Endothelial cell of umbilical vein (primary cell): ENCODE measurements around the gene UVRAG. TPM values are rescaled to one million over a fixed set of nuclear protein-coding genes. Genes with fewer than 3 reads are reported as not detected.

Experiments
- BruUV-seq: library from RNA; stranded (reverse); fragments of 400-500 nt; replicated peaks from 2 replicates; lab custom pipeline; 2021; lab: Mats Ljungman, UMichigan
- CTCF ChIA-PET: fragments of 300-600, 350-600 bp; sonication (Branson Sonifier 250); formaldehyde crosslinking; loops from one replicate; lab custom pipeline; 2021; ENCODE audit warnings: antibody characterized with exemption, inconsistent platforms; lab: Charles Lee
- POLR2A ChIA-PET: fragments of 300-600, 350-600 bp; sonication (Branson Sonifier 250); formaldehyde crosslinking; loops from one replicate; lab custom pipeline; 2021; ENCODE audit warnings: antibody characterized with exemption, inconsistent platforms; lab: Charles Lee
- DNase-seq: peaks from one replicate; pipeline ENCODE4 v3.0.0-alpha.2; 2011; ENCODE audit warnings: low read depth, low spot score
- FAIRE-seq: peaks from 2 replicates; lab custom pipeline; 2011; peaks lifted over from hg19 to GRCh38; lab: Jason Lieb, UNC
- H2AFZ ChIP-seq: 2 replicates; pipeline ENCODE4 v1.6.0; 2012; ENCODE audit warnings: low read depth, low read length, control low read depth, inconsistent platforms
- H3K27ac ChIP-seq: 2 replicates; pipeline ENCODE4 v1.5.1; 2011; ENCODE audit warnings: low read depth, mild to moderate bottlenecking, control low read depth, low read length, moderate library complexity; ENCODE audit not compliant: insufficient read depth
- H3K27me3 ChIP-seq, 2 experiments: 2 replicates each; pipeline versions ENCODE4 v1.6.0 to v1.6.1; 2011; ENCODE audit warnings: low read length in 2 of 2, mixed read lengths in 1 of 2; ENCODE audit not compliant: control insufficient read depth in 2 of 2, insufficient read depth in 2 of 2
- H3K36me3 ChIP-seq, 2 experiments: 2 replicates in 1 of 2; 3 replicates in 1 of 2; pipeline ENCODE4 v1.5.1; 2011; ENCODE audit warnings: low read length in 2 of 2, mild to moderate bottlenecking in 1 of 2, moderate library complexity in 1 of 2; ENCODE audit not compliant: control insufficient read depth in 2 of 2, insufficient read depth in 2 of 2; ENCODE audit errors: extremely low read depth in 1 of 2
- H3K4me1 ChIP-seq: 3 replicates; pipeline ENCODE4 v1.5.1; 2011; ENCODE audit warnings: mild to moderate bottlenecking, low read length; ENCODE audit not compliant: control insufficient read depth, insufficient read depth; ENCODE audit errors: extremely low read depth
- H3K4me2 ChIP-seq: 2 replicates; pipeline ENCODE4 v1.6.1; 2011; ENCODE audit warnings: low read length, control low read depth, mixed read lengths; ENCODE audit not compliant: insufficient read depth
- H3K4me3 ChIP-seq, 3 experiments: fragments of 200-600 bp in 1 of 3; sonication (generic), shearing (Covaris generic) in 1 of 3; replicated peaks in 1 of 3; 2 replicates each; pipeline ENCODE4 v1.5.1; 2011 to 2016; ENCODE audit warnings: control low read depth in 3 of 3, low read length in 3 of 3, mild to moderate bottlenecking in 2 of 3, inconsistent platforms in 1 of 3, low read depth in 1 of 3, moderate library complexity in 1 of 3; ENCODE audit not compliant: insufficient read depth in 1 of 3
- H3K79me2 ChIP-seq: 2 replicates; pipeline ENCODE4 v1.6.0; 2012; ENCODE audit warnings: low read length, inconsistent platforms; ENCODE audit not compliant: control insufficient read depth, insufficient read depth
- H3K9ac ChIP-seq: replicated peaks from 2 replicates; pipeline ENCODE3; 2011; ENCODE audit warnings: low read length, control low read depth; ENCODE audit not compliant: insufficient read depth; ENCODE audit errors: extremely low read depth
- H3K9me1 ChIP-seq: replicated peaks from 3 replicates; pipeline ENCODE4 v1.6.0; 2011; ENCODE audit warnings: mild to moderate bottlenecking, low read length; ENCODE audit not compliant: control insufficient read depth, insufficient read depth; ENCODE audit errors: extremely low read depth
- H3K9me3 ChIP-seq: replicated peaks from 2 replicates; pipeline ENCODE4 v1.5.1; 2012; ENCODE audit warnings: low read length, inconsistent platforms; ENCODE audit not compliant: control insufficient read depth, insufficient read depth
- H4K20me1 ChIP-seq: replicated peaks from 2 replicates; pipeline ENCODE3; 2011; ENCODE audit warnings: mild to moderate bottlenecking, low read length; ENCODE audit not compliant: control insufficient read depth, insufficient read depth; ENCODE audit errors: extremely low read depth
- EZH2 ChIP-seq: IDR thresholded peaks from 2 replicates; pipeline ENCODE4 v1.6.1; 2012; ENCODE audit warnings: borderline replicate concordance, low read depth, mild to moderate bottlenecking, moderate library complexity, low read length, inconsistent platforms; ENCODE audit not compliant: severe bottlenecking
- FOS ChIP-seq: IDR thresholded peaks from 2 replicates; pipeline ENCODE4 v1.6.1; 2011; ENCODE audit warnings: mild to moderate bottlenecking, low read length, moderate library complexity, borderline replicate concordance; ENCODE audit not compliant: insufficient read depth
- GATA2 ChIP-seq: IDR thresholded peaks from 2 replicates; pipeline ENCODE4 v1.7.0; 2011; ENCODE audit warnings: low read depth, mild to moderate bottlenecking, moderate library complexity, mixed read lengths, low read length; ENCODE audit not compliant: insufficient read length, insufficient read depth
- JUN ChIP-seq: IDR thresholded peaks from 2 replicates; pipeline ENCODE4 v1.6.1; 2011; ENCODE audit warnings: borderline replicate concordance, low read depth; ENCODE audit not compliant: insufficient read length, insufficient read depth
- MYC ChIP-seq: IDR thresholded peaks from one replicate; pipeline ENCODE4 v1.6.1; 2011; ENCODE audit warnings: mild to moderate bottlenecking, low read depth, low read length
- POLR2A ChIP-seq: IDR thresholded peaks from 2 replicates; pipeline ENCODE4 v1.6.1; 2012; ENCODE audit warnings: low read depth, mild to moderate bottlenecking, control low read depth, low read length
- POLR2AphosphoS5 ChIP-seq: IDR thresholded peaks from 2 replicates; pipeline ENCODE4 v1.6.1; 2012; ENCODE audit warnings: low read depth, mild to moderate bottlenecking, control low read depth, low read length, moderate library complexity; ENCODE audit not compliant: insufficient read depth
- dilution Hi-C: fragments of 300-500 bp; cut with MboI; formaldehyde crosslinking; loops from one replicate; pipeline ENCODE4 v1.15.0; 2019; ENCODE audit warnings: low sequenced_read_pairs; ENCODE audit not compliant: extremely low pct_ligation_motif_present
- intact Hi-C: fragments of 100-400 bp; cut with micrococcal nuclease; formaldehyde crosslinking; loops from one replicate; pipeline ENCODE4 v1.10.0; 2022
- polyA plus RNA-seq, 4 experiments: library from polyadenylated mRNA; depleted of rRNA in 3 of 4; stranded (reverse) in 3 of 4; unstranded in 1 of 4; fragments of >200 nt; gene quantifications; 2 replicates each; pipeline versions ENCODE4 v1.2.1 to v1.2.3, GENCODE V29; 2011 to 2012; ENCODE audit warnings: missing spikeins in 1 of 4
- total RNA-seq: library from RNA; stranded (reverse); gene quantifications from 2 replicates; pipeline ENCODE4 v1.2.3, GENCODE V29; 2021
- TF ChIP-seq, protein P1 (sequence below), 2 donors: IDR thresholded peaks; 1 replicate in 1 of 2; 2 replicates in 1 of 2; pipeline ENCODE4 v1.5.1; 2011; ENCODE audit warnings: low read length in 2 of 2, mild to moderate bottlenecking in 2 of 2, moderate library complexity in 2 of 2, control low read depth in 1 of 2, inconsistent platforms in 1 of 2, low read depth in 1 of 2; ENCODE audit not compliant: insufficient read depth in 1 of 2; ENCODE audit errors: extremely low read depth in 1 of 2
- TF ChIP-seq, protein P2 (sequence below): IDR thresholded peaks from 2 replicates; pipeline ENCODE4 v1.6.1; 2011; ENCODE audit not compliant: insufficient read depth, insufficient read length

UVRAG gene
- total and polyA plus RNA-seq, 2 donors (not counting 3 experiments of a cell fraction or from before 2014, with no cell fraction given): 21.2 to 65.6 TPM

DNA sequence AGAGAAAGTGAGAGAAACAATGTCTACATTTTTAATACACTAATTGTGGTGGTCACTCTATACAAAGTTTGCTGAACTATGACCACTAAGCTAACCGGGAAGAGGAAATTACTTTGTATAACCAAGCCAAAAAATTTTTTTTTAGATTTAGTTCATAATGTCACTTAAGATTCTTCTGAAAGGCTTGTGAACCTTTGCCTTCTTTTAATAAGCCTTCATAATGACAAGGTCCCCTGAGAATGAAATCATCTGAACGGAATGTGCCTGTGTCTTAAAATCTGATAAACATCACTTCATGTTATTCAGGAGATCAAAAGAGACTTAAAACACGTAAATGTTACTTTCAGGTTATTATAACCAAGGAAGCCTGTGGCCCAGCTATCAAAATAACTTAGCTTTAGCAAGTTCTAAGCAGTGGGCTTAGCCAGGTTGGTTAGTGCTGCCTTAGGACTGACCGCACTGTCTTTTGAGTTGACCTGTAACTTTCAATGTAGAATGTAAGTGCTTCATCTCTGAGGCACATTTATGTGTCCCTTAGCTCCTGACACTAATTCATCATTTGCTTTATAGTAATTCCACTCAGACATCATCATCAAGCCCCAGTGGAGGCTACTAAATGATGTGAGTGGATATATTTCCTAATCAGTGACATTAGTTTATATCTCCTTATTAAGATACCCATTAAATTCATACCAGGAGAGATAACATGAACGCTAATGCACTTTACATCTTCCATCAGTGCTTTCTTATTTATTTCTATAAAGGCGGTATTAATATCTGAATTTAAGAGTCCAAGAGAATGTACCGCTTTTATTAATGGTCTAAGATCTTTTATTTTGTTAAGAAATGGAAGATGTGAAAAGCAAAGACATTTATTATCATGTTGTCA, 268.8 kb downstream of the UVRAG start:
- H3K4me1 ChIP-seq: peaks cover 17% of the 10 kb centered on the region
- peak overlapping the region; percentile 60 for H3K4me2 ChIP-seq
- H3K79me2 ChIP-seq: no peaks in the 10 kb centered on the region
- TF ChIP-seq JUN: peak; percentile 19
- TF ChIP-seq, protein P1, sequence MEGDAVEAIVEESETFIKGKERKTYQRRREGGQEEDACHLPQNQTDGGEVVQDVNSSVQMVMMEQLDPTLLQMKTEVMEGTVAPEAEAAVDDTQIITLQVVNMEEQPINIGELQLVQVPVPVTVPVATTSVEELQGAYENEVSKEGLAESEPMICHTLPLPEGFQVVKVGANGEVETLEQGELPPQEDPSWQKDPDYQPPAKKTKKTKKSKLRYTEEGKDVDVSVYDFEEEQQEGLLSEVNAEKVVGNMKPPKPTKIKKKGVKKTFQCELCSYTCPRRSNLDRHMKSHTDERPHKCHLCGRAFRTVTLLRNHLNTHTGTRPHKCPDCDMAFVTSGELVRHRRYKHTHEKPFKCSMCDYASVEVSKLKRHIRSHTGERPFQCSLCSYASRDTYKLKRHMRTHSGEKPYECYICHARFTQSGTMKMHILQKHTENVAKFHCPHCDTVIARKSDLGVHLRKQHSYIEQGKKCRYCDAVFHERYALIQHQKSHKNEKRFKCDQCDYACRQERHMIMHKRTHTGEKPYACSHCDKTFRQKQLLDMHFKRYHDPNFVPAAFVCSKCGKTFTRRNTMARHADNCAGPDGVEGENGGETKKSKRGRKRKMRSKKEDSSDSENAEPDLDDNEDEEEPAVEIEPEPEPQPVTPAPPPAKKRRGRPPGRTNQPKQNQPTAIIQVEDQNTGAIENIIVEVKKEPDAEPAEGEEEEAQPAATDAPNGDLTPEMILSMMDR (IDR thresholded peaks at IDR 0.05; ENCODE audit: extremely low read depth in 1 of 2, insufficient read depth in 1 of 2, low read depth in 1 of 2, low read length in 2 of 2): no peak
- CTCF ChIA-PET: interaction anchor here (0.7 to 1.3 kb wide), 3 partner anchors 9 to 172 kb away, joined by 3 to 5 read pairs (median 3); no protein-coding TSS in a partner anchor
- H3K9ac ChIP-seq: peak overlapping the region; percentile 36
- no peaks in the 10 kb centered on the region for H3K9me3 ChIP-seq
- H3K9me1 ChIP-seq: peaks cover 5% of the 10 kb centered on the region
- no peak overlapping the region for H2AFZ ChIP-seq
- POLR2A ChIA-PET: interaction anchor here (1.0 kb wide), 1 partner anchor 9 kb away, joined by 3 read pairs; no protein-coding TSS in a partner anchor
- intact Hi-C loops (no loop called here), dilution Hi-C loops (no loop called here)
- no peak for FAIRE-seq
- peaks cover 0 to 5% of the 10 kb centered on the region in 2 experiments for H3K36me3 ChIP-seq
- peak overlapping the region; percentile 40 for H3K27ac ChIP-seq
- peak; percentile 40 for DNase-seq
- no peaks in the 10 kb centered on the region for H3K27me3 ChIP-seq
- BruUV-seq: no TSS peak
- no peaks in the 10 kb centered on the region for H4K20me1 ChIP-seq
- no peak overlapping the region for H3K4me3 ChIP-seq

DNA sequence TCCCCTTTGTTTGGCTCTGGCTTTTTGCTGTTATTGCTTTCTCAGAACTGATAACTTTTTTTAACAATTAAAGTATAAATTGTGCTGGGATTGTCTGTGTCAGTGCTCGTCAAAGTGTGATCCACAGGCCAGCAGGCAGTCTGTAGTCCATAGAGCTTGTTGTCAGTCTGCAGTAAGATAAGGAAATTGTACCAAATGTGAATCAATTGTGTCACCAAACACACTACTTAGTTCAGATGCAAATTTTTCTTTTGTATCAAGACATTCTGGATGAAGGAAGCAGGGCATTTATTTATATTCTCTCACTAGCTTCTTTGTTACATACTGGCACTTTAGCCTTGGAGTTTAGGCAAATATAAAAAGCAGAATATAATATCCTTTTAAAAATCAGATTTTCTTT, 270.3 kb downstream of the UVRAG start:
- Histone ChIP-seq H3K27ac (no peak overlapping the region), H4K20me1 (no peaks in the 10 kb centered on the region), H3K9me1 (peaks cover 5% of the 10 kb centered on the region), H3K36me3 (peaks cover 0 to 3% of the 10 kb centered on the region in 2 experiments), H2AFZ (no peak overlapping the region), H3K9ac (no peak overlapping the region), H3K4me2 (no peak overlapping the region), H3K4me1 (peaks cover 17% of the 10 kb centered on the region), H3K27me3 (no peaks in the 10 kb centered on the region), H3K4me3 (no peak overlapping the region), H3K79me2 (peaks cover 2% of the 10 kb centered on the region), H3K9me3 (no peaks in the 10 kb centered on the region)
- no TSS peak for BruUV-seq
- dilution Hi-C loops: no loop called here
- TF ChIP-seq, protein P1 (IDR thresholded peaks at IDR 0.05; ENCODE audit: extremely low read depth in 1 of 2, insufficient read depth in 1 of 2, low read depth in 1 of 2, low read length in 2 of 2): no peak
- TF ChIP-seq GATA2 (no peak), MYC (no peak), POLR2A (no peak), FOS (no peak), JUN (no peak), EZH2 (no peak), POLR2AphosphoS5 (no peak)
- TF ChIP-seq, protein P2, sequence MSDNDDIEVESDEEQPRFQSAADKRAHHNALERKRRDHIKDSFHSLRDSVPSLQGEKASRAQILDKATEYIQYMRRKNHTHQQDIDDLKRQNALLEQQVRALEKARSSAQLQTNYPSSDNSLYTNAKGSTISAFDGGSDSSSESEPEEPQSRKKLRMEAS: no peak
- no peak for DNase-seq
- CTCF ChIA-PET: interaction anchor here (1.2 kb wide), 1 partner anchor 12 kb away, joined by 4 read pairs; no protein-coding TSS in a partner anchor
- intact Hi-C loops: no loop called here
- POLR2A ChIA-PET: no interaction called here
- no peak for FAIRE-seq
